HK-2 (cell line): ENCODE results near the gene CHCHD3.

Source experiments
- DNase-seq: peaks from one replicate; pipeline ENCODE4 v3.0.0-alpha.2; 2018; ENCODE audit not compliant: unreplicated experiment

Gene CHCHD3

GRCh38 chr7:132865366-132866143, 216.3 kb downstream of the CHCHD3 start:
- DNase-seq: no peak

GRCh38 chr7:132861940-132862554, 219.8 kb downstream of the CHCHD3 start:
- no peak for DNase-seq

DNA sequence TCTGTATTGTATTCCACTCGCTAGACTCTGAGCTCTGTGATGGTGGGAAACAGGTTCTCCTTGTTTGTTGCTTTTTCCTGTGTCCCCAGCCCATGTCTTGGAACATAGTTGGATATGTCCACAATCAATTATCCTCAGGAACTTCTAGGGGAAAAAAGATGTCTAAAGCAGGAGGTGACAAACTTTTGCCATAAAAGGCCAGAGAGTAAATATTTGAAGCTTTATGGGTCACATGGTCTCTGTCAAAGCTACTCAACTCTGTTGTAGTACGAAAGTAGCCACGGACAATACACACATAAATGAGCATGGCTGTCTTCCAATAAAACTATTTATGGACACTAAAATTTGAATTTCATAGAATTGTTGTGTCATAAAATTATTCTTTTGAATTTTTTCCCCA, 220.5 kb downstream of the CHCHD3 start:
- DNase-seq: no peak

- DNase-seq: no peak
These were observed 222.7 kb downstream of the CHCHD3 start for GRCh38 chr7:132859199-132859598.

DNA sequence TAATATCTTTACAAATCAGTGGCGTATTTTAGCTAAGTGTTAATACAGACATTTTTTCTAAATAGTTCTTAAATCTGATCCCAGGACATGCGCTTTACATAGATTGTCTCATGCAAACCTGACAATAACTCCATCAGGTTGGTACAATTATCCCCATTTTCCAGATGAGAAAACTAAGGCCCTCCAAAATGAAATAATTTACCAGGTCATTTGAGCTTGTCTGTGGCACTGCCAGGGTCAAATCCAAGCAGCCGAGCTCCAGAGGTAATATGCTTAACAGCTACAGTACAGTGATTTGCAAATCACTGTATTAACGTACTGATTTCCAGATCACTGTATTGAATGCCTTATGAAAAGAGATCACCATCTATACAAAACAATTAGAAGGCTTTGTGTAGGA, 223.1 kb downstream of the CHCHD3 start:
- DNase-seq: no peak

DNA sequence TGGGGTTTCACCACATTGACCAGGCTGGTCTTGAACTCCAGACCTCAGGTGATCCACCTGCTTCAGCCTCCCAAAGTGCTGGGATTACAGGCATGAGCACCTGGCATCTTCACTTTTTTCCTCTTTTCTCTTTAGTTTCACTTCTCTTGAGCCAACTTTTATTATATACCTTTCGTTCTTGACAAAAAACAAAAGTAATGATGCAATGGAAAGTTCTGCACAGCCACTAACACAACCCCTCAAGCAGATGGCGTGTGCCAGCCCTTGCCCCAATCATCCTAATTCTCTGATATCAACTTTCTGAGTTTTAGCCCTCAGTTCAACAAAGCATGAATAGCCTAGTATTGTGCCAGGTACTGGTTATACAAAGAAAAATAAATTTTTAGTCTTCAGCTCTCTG, 223.6 kb downstream of the CHCHD3 start:
- DNase-seq: no peak

- DNase-seq: no peak
These were observed 224.2 kb downstream of the CHCHD3 start for GRCh38 chr7:132857703-132858102.

GRCh38 chr7:132857031-132857430, 224.9 kb downstream of the CHCHD3 start:
- no peak for DNase-seq

DNA sequence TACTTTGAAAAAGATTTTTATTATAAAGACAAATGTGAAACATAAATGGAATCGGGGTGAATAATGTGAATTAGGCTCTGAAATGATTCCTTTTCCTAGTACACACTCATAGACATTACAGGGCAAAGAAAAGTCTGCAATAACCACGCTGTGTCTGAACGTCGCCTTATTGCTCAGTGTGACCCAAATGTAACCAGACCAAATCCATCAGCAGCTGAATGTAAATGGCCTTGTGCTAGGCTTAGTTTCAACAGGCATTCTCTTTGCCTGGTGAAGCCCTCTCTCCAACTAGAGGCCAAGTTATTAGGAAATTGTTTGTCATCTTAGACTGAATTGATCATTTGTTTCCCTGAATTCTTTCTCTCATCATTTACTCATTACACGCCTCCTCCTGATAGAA, 225.5 kb downstream of the CHCHD3 start:
- DNase-seq: no peak

GRCh38 chr7:132855901-132856300, 226.0 kb downstream of the CHCHD3 start:
- DNase-seq: no peak

- DNase-seq: no peak
These were observed 227.7 kb downstream of the CHCHD3 start for GRCh38 chr7:132854238-132854637.

DNA sequence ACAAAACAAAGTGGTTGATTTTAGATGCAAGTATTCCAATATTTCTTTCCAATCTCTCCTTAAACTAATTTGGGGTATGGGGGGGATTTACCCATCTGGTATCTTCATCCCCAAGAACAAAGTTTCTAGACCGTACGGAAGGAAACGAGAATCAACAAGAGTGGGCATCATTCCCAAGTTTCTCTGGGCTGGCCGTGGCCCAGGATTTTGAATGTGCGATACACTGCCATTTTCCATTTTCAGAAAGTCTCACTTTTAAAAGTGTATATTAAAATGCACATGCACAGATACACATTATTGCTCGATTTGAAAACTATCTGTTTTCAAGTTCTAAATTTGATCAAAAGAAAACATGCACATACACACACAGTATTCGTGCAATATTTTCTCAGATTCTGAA, 234.5 kb downstream of the CHCHD3 start:
- DNase-seq: no peak

DNA sequence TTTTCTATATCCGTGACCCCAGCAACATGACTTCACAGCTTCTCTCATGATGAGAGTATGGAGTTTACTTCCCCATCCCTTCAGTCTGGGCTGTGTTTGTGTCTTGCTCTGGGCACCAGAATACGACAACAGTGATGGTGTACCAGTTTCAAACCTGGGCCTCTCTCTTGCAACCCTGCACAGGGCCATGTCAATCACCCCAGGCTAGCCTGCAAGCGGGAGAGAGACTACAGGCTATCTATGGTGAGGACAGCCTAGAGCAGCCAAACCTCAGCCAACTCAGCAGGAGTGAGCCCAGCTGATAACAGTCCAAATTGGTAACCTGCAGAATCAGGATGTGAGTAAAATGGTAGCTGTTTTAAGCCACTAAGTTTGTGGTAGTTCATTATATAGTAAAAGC, 235.8 kb downstream of the CHCHD3 start:
- DNase-seq: no peak

DNA sequence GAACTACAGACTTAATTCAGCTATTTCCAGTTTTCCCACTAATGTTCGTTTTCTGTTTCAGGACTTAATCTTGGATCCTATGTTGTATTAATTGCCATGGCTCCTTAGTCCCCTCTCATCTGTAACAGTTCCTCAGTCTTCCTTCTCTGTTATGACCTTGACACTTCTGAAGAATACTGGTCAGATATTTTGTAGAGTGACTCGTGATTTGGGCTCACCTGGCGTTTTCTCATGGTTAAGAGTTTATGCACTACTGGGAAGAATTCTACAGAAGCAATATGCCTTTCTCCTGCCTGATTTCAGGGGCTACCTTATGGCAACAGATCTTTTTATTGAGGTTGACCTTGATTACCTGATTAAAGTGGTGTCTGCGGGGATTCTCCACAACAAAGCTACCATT, 239.4 kb downstream of the CHCHD3 start:
- DNase-seq: no peak

GRCh38 chr7:132840199-132840598, 241.7 kb downstream of the CHCHD3 start:
- no peak for DNase-seq

DNA sequence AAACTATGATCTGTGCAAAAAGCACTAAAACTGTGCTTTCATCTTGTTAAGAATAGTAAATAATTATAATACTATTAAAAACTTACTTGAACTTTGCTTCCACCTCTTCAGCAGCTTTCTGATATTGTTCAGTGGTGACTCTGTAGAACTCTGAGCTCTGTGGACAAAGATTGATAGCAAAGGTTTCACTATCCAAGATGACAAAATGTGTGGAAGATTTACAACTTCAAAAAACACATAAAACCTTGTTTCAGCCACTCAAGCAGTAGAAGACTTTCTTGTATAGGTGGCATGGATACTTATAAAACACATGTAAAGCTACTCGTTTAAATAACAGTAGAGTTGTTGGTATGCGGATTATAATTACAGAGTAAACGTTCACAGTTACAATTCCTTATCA, 243.6 kb downstream of the CHCHD3 start:
- no peak for DNase-seq

GRCh38 chr7:132837529-132837928, 244.4 kb downstream of the CHCHD3 start:
- no peak for DNase-seq

DNA sequence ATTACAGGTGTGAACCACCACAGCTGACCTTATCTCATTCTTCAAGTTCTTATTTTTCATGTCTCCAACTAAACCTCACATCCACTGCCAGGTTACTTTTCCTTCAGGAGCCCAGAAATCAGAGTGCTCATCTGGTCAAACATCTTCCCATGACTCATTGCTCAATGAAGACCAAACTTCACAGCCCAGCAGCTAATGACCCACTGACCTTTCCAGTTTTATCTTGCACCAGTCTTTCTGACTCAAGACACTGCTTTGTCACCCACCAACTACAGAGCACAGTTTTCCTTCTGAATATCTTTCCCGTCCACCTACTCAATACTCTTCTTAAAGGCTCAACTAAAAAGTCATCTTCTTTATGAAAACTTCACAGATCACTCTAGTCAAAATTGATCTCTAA, 245.1 kb downstream of the CHCHD3 start:
- DNase-seq: peak; percentile 8

DNA sequence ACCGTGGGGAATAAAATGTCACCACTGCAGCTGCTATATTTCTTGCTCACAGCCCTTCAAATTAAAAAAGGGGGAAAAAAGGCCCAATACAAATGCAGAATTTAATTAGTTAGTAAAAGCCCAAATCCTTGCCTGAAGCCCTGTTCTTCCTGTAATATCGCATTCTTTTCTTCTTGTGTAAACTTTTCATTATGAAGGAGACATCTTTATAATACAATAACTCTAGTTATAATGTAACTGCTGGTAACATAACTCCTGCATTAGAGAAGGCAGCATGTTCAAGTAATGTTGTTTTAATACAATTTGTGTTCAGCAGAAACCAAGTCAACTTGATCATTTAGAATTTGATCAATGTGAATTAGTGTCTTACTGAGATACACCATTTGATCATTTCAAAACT, 250.9 kb downstream of the CHCHD3 start:
- no peak for DNase-seq

DNA sequence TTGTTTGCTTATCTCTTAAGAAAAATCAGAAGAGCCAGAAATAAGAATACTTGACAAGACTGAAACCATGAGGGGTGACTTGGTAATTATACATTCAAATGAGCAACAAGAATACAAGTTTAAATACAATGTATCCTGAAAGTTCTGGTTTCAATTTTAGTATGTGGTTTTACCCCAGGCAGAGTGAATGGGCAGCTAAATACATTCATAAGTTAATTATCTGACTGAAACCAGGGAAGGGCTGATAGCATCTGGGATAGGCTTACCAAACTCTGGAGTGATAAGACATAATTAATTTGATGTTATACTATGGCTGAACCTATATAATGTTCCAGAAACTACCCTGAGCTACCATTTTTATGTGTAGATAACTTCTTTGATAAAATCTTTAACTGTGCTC, 253.4 kb downstream of the CHCHD3 start:
- no peak for DNase-seq

- no peak for DNase-seq
These were observed 255.7 kb downstream of the CHCHD3 start for GRCh38 chr7:132825932-132826835.

- DNase-seq: no peak
These were observed 256.7 kb downstream of the CHCHD3 start for GRCh38 chr7:132825222-132825621.

GRCh38 chr7:132819648-132820047, 262.2 kb downstream of the CHCHD3 start:
- no peak for DNase-seq
